Measurements from ENCODE around the gene WWOX. TPM values are rescaled to one million over a fixed set of nuclear protein-coding genes. Genes with fewer than 3 reads are reported as not detected.

The WWOX gene
- total RNA-seq, 1 donor from 2014 or later, result 19.2 TPM

- Histone ChIP-seq H3K4me3 (no peak overlapping the region), H3K9me3 (no peaks in the 10 kb centered on the region), H3K27ac (no peak overlapping the region), H3K27me3 (ENCODE audit: low read depth) (no peaks in the 10 kb centered on the region), H3K4me1 (peaks cover 5% of the 10 kb centered on the region), H3K36me3 (no peaks in the 10 kb centered on the region)
- intact Hi-C loops (cut with DNase I), result no loop called here
- no peak for TF ChIP-seq CTCF (IDR thresholded peaks at IDR 0.05)
- DNase-seq (no peak), ATAC-seq (no peak)
Observed at GRCh38 chr16:78522327-78522726, 422.9 kb downstream of the WWOX start.

DNA sequence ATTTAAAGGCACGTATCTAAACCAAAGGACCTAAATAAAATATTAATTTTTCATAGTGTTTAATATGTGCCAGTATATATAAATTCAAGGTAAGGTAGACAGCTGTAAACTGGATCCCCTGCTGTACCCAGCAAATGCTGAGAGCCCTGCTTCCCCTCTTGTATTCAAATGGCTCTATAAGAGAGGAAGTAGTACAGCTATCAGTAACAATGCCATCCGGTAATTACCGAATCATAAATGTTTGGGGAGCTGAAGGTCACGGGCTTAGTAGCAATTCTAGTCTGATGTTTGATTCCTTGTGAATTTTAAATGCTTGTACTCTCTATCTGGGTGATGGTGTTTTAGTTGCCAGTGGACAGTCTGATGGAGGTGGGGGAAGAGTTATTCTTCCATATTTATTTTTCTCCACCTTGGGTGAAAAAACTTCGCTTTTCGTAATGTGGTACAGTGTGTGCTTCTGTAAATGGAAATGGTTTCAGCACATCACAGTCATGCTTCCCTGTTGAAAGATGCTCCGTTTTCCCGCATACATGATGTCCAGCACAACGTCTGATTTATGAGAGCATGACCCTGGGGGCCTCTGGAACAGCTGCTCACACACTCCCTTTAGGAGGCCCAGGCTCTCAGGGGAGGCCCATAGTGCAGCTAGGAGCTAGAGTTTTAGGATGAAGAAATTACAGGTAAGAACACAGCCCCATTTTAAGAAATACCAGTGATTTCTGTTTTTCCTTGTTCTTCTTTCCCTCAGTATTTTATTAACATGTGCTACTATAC lies 423.9 kb downstream of the WWOX start:
- intact Hi-C loops (cut with DNase I), result no loop called here
- ATAC-seq, result no peak
- TF ChIP-seq CTCF (IDR thresholded peaks at IDR 0.05), result no peak

DNA sequence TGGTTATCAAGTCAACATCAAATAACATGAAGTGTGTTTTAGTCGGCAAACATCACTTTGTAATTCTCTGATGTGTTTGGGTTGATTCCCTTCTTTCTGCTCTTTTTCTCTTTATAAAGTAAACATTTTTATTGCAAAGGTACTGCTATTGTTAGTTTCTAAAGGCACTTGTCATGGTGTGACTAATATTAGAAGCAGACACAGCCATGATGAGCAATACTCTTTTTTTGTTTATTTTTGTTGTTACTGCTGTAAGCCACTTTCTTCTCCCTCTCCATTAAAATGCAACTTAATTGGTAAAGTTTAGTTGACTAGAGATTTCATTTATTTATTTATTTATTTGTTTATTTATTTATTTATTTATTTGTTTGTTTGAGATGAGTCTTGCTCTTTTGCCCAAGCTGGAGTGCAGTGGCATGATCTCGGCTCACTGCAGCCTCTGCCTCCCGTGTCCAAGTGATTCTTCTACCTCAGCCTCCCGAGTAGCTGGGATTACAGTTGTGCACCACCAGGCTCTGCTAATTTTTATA lies 424.7 kb downstream of the WWOX start:
- Histone ChIP-seq H3K36me3 (no peaks in the 10 kb centered on the region), H3K27me3 (ENCODE audit: low read depth) (no peaks in the 10 kb centered on the region), H3K4me3 (no peak overlapping the region), H3K27ac (no peak overlapping the region), H3K9me3 (no peaks in the 10 kb centered on the region), H3K4me1 (peaks cover 5% of the 10 kb centered on the region)
- intact Hi-C loops (cut with DNase I), result no loop called here
- TF ChIP-seq CTCF (IDR thresholded peaks at IDR 0.05), result no peak
- ATAC-seq, result no peak
- no peak for DNase-seq

More for the DNA sequence above, 423.9 kb downstream of the WWOX start:
- DNase-seq, result no peak
- no peak overlapping the region for H3K4me3 ChIP-seq
- no peaks in the 10 kb centered on the region for H3K27me3 ChIP-seq (ENCODE audit: low read depth)
- peaks cover 5% of the 10 kb centered on the region for H3K4me1 ChIP-seq
- H3K9me3 ChIP-seq, result no peaks in the 10 kb centered on the region
- H3K27ac ChIP-seq, result no peak overlapping the region
- H3K36me3 ChIP-seq, result no peaks in the 10 kb centered on the region

DNA sequence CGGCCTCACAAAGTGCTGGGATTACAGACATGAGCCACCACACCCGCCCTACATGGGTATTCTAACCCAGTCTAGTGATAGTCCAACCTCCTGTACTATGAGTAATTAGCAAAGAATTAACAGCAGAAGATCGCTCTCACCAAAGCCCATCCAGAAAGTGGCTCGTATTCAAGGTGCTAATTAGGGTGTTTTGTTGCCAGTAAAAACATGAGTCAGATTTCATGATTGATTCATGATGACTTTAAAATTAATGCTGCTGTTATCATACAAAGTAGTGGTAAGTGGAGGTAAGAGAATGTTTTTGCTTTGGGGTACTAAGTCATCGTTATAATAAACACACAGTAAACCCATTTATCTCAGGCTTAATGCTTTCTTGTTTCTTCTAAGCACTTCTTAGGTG lies 428.8 kb downstream of the WWOX start:
- intact Hi-C loops (cut with DNase I), result no loop called here
- Histone ChIP-seq H3K36me3 (no peaks in the 10 kb centered on the region), H3K27me3 (ENCODE audit: low read depth) (no peaks in the 10 kb centered on the region), H3K4me3 (no peak overlapping the region), H3K27ac (no peak overlapping the region), H3K4me1 (no peaks in the 10 kb centered on the region), H3K9me3 (no peaks in the 10 kb centered on the region)
- ATAC-seq (no peak), DNase-seq (no peak)
- no peak for TF ChIP-seq CTCF (IDR thresholded peaks at IDR 0.05)

DNA sequence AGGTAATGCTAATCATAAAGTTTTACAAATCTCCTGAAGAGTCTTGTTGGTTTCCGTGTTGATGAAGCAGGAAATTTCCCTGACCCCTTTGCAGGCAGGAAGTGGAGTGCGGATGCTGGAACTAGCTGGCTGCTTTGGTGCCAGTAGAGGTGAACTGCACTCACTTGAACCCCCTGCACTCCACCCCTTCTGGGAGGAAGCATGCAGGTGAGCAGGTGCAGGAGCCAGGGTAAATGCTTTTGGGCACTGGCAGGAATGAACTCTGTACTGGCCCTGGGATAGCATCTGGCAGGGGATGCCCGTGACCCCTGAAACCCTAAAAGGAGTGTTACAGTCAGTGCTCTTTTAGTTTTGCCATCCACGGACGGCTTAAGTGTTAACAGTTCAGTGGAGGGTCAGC lies 430.4 kb downstream of the WWOX start:
- no peaks in the 10 kb centered on the region for H3K9me3 ChIP-seq
- no peak for TF ChIP-seq CTCF (IDR thresholded peaks at IDR 0.05)
- H3K36me3 ChIP-seq, result no peaks in the 10 kb centered on the region
- intact Hi-C loops (cut with DNase I), result no loop called here
- no peaks in the 10 kb centered on the region for H3K4me1 ChIP-seq
- H3K27ac ChIP-seq, result no peak overlapping the region
- H3K27me3 ChIP-seq (ENCODE audit: low read depth), result no peaks in the 10 kb centered on the region
- ATAC-seq, result no peak
- H3K4me3 ChIP-seq, result no peak overlapping the region
- DNase-seq, result no peak

All from lower lobe of right lung (tissue), 2 donors.